Breast epithelium (tissue), 4 donors: ENCODE results near the gene SDHAF1. TPM values are rescaled to one million over a fixed set of nuclear protein-coding genes. Genes with fewer than 3 reads are reported as not detected.
"Not testable (repeated sequence)": the region's sequence is repeated elsewhere in the genome, so short reads cannot be mapped to it uniquely, and the experiment has no call there.

ENCODE experiments used
- DNase-seq, 2 donors: peaks; one replicate each; pipeline ENCODE4 v3.0.0-alpha.2; 2019; ENCODE audit warnings: low spot score in 2 of 2
- H3K27ac ChIP-seq, 2 donors: fragments of 200-600 bp; sonication (generic) in 1 of 2; one replicate each; pipeline ENCODE4 v1.5.1; 2016 to 2019; ENCODE audit warnings: mild to moderate bottlenecking in 1 of 2
- H3K27me3 ChIP-seq, 2 donors: fragments of 200-600 bp; sonication (generic) in 1 of 2; one replicate each; pipeline versions ENCODE4 v1.5.1 to v1.6.0; 2017 to 2019; ENCODE audit warnings: control low read depth in 1 of 2, mild to moderate bottlenecking in 1 of 2
- H3K36me3 ChIP-seq: fragments of 200-600 bp; one replicate; pipeline ENCODE4 v1.5.1; 2019
- H3K4me1 ChIP-seq, 2 donors: fragments of 200-600 bp; sonication (generic); one replicate each; pipeline ENCODE4 v1.5.1; 2016 to 2019; ENCODE audit warnings: control low read depth in 1 of 2
- H3K4me3 ChIP-seq, 3 donors: fragments of 200-600 bp; sonication (generic); 1 replicate in 2 of 3; 2 replicates in 1 of 3; pipeline ENCODE4 v1.5.1; 2016 to 2019; ENCODE audit warnings: mild to moderate bottlenecking in 3 of 3, moderate library complexity in 2 of 3
- H3K9me3 ChIP-seq, 2 donors: fragments of 200-600 bp; sonication (generic) in 1 of 2; one replicate each; pipeline ENCODE4 v1.5.1; 2016 to 2019; ENCODE audit warnings: control low read depth in 1 of 2
- POLR2A ChIP-seq: fragments of 450-650 bp; IDR thresholded peaks from one replicate; pipeline ENCODE4 v1.6.1; 2016; ENCODE audit warnings: antibody characterized with exemption, mild to moderate bottlenecking, moderate library complexity
- POLR2AphosphoS5 ChIP-seq, 3 donors: sonication (generic); formaldehyde crosslinking; IDR thresholded peaks; one replicate each; pipeline ENCODE4 v1.6.1; 2017; ENCODE audit warnings: antibody characterized with exemption in 3 of 3
- intact Hi-C: fragments of 100-400 bp; cut with DNase I; formaldehyde crosslinking; loops from one replicate; pipeline ENCODE4 v1.15.1; 2023; ENCODE audit warnings: low total_unique reads
- total RNA-seq, 3 donors: library from RNA; depleted of rRNA; stranded (reverse); fragments of >200 nt; gene quantifications; one replicate each; pipeline ENCODE4 v1.1.0, GENCODE V29; 2016
- TF ChIP-seq, protein P1 (sequence below), 3 donors: fragments of 450-650 bp; IDR thresholded peaks; one replicate each; pipeline ENCODE4 v1.5.1; 2016 to 2017; ENCODE audit warnings: antibody characterized with exemption in 3 of 3, mild to moderate bottlenecking in 3 of 3, moderate library complexity in 3 of 3

Gene SDHAF1
- total RNA-seq: 10 to 100 TPM; 47.5 to 58.8 (median 48.8) TPM

DNA sequence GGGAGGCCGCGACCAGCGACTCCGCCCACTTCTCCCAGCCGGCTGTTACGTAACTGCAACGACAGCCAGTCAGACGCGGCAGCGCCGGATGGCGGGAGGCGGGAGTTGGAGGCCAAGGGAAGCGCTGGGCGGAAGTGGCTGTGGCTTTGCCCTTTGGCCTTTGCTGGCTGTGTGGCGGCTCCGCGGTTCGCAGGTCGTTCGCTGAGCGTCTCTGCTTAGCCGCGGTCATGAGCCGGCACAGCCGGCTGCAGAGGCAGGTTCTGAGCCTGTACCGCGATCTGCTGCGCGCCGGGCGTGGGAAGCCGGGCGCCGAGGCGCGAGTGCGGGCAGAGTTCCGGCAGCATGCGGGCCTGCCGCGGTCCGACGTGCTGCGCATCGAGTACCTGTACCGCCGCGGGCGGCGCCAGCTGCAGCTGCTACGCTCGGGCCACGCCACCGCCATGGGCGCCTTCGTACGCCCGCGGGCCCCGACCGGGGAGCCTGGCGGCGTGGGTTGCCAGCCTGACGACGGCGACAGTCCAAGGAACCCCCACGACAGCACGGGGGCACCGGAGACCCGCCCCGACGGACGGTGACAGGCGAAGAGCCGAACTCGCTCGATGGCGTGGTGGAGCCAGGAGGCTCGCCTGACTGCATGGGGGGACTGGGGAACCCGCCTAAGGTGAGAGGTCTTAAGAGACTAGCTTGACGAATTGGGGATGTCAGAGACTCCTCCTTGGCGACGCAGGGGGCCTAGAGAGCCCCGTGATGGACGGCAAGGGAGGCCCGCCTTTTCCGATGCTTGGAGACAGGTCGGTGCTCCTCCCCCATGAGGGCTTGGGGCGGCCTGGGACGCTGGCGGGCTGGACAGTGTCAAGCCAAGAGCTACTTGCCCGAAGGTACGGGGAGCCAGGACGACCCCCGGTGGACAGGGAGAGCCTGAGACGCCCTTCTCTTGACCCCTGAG, at the start of gene SDHAF1:
Gene SDHAF1 (plus strand): TSS at position 141 of the 946 bp plus-strand sequence. CDS start 87 bp downstream, at position 228.
- DNase-seq: peak; percentile 93 to 96
- peak within 1 kb of the TSS; percentile 61 to 98 (median 85) for H3K4me3 ChIP-seq

GRCh38 chr19:35946203-35946602, 48.8 kb upstream of the SDHAF1 start:
- no peak for TF ChIP-seq POLR2AphosphoS5 (IDR thresholded peaks at IDR 0.05)
- TF ChIP-seq, protein P1, sequence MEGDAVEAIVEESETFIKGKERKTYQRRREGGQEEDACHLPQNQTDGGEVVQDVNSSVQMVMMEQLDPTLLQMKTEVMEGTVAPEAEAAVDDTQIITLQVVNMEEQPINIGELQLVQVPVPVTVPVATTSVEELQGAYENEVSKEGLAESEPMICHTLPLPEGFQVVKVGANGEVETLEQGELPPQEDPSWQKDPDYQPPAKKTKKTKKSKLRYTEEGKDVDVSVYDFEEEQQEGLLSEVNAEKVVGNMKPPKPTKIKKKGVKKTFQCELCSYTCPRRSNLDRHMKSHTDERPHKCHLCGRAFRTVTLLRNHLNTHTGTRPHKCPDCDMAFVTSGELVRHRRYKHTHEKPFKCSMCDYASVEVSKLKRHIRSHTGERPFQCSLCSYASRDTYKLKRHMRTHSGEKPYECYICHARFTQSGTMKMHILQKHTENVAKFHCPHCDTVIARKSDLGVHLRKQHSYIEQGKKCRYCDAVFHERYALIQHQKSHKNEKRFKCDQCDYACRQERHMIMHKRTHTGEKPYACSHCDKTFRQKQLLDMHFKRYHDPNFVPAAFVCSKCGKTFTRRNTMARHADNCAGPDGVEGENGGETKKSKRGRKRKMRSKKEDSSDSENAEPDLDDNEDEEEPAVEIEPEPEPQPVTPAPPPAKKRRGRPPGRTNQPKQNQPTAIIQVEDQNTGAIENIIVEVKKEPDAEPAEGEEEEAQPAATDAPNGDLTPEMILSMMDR (IDR thresholded peaks at IDR 0.05): no peak
- TF ChIP-seq POLR2A: no peak
- intact Hi-C loops: no loop called here
- H3K36me3 ChIP-seq: no peaks in the 10 kb centered on the region
- H3K4me3 ChIP-seq: no peak overlapping the region
- H3K4me1 ChIP-seq: no peaks in the 10 kb centered on the region
- no peak overlapping the region for H3K27ac ChIP-seq
- no peaks in the 10 kb centered on the region for H3K9me3 ChIP-seq
- no peaks in the 10 kb centered on the region for H3K27me3 ChIP-seq
- DNase-seq: no peak

More for the DNA sequence above, at the start of gene SDHAF1:
- peak within 1 kb of the TSS; percentile 64 to 85 for H3K27ac ChIP-seq
- no peaks in the 10 kb centered on the region for H3K36me3 ChIP-seq
- peak; percentile 76 for TF ChIP-seq POLR2A
- TF ChIP-seq, protein P1 (IDR thresholded peaks at IDR 0.05): no peak
- peak; percentile 82 to 93 (median 88) for TF ChIP-seq POLR2AphosphoS5 (IDR thresholded peaks at IDR 0.05)
- H3K4me1 ChIP-seq: peaks cover 5 to 7% of the 10 kb centered on the region in 2 donors
- H3K27me3 ChIP-seq: no peaks in the 10 kb centered on the region
- H3K9me3 ChIP-seq: no peaks in the 10 kb centered on the region
- intact Hi-C loops: no loop called here

GRCh38 chr19:35949131-35949530, 45.9 kb upstream of the SDHAF1 start:
- Histone ChIP-seq H3K27ac (no peak overlapping the region), H3K36me3 (no peaks in the 10 kb centered on the region), H3K4me1 (no peaks in the 10 kb centered on the region), H3K9me3 (no peaks in the 10 kb centered on the region), H3K4me3 (no peak overlapping the region), H3K27me3 (no peaks in the 10 kb centered on the region)
- DNase-seq: no peak
- intact Hi-C loops: no loop called here
- TF ChIP-seq, protein P1 (IDR thresholded peaks at IDR 0.05): no peak
- TF ChIP-seq POLR2AphosphoS5 (IDR thresholded peaks at IDR 0.05) (no peak), POLR2A (no peak)

DNA sequence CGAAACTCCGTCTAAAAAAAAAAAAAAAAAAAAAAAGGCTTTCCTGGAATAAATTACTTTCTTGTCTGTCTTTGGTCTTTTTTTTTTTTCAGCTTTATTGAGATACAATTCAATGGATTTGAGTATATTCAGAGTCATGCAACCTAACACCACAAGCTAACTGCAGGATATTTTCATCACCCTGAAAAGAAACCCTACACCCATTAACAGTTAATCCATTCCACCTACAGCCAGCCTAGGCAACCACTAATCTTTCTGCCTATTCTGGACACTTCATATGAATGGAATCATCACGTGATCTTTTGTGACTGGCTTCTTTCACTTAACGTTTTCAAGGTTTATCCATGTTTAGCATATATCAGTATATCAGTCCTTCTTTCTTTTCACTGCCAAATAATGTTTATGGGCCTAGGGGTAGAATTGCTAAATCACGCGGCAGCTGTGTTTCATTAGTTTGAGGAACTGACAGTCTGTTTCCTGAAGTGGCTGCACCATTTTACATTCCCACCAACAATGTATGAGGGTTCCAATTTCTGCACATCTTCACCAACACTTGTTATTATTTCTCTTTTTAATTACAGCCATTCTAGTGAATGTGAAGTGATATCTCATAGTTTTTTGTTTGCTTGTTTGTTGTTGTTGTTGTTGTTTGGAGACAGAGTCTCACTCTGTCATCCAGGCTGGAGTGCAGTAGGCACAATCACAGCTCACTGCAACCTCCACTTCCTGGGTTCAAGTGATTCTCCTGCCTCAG, 38.9 kb upstream of the SDHAF1 start:
- H3K4me1 ChIP-seq: no peaks in the 10 kb centered on the region
- no peak overlapping the region for H3K4me3 ChIP-seq
- H3K36me3 ChIP-seq: no peaks in the 10 kb centered on the region
- TF ChIP-seq, protein P1 (IDR thresholded peaks at IDR 0.05): no peak
- TF ChIP-seq POLR2A (no peak), POLR2AphosphoS5 (IDR thresholded peaks at IDR 0.05) (no peak)
- no peak overlapping the region for H3K27ac ChIP-seq
- peaks cover 7 to 31% of the 10 kb centered on the region in 2 donors for H3K27me3 ChIP-seq
- H3K9me3 ChIP-seq: no peaks in the 10 kb centered on the region
- intact Hi-C loops: no loop called here
- DNase-seq: no peak

- DNase-seq, intact Hi-C loops, H3K9me3 ChIP-seq, H3K4me3 ChIP-seq, H3K36me3 ChIP-seq, H3K4me1 ChIP-seq, H3K27ac ChIP-seq: not testable (repeated sequence)
- peaks cover 7 to 37% of the 10 kb centered on the region in 2 donors for H3K27me3 ChIP-seq
Measured at GRCh38 chr19:35957411-35957810, 37.6 kb upstream of the SDHAF1 start.
